ENCODE results near the gene CACNG6.

GRCh38 chr19:54002495-54003315 lies 11.3 kb downstream of the CACNG6 start:
- TF ChIP-seq CTCF (IDR thresholded peaks at IDR 0.05) (no peak), POLR2A (IDR thresholded peaks at IDR 0.05) (no peak)
